Testis (tissue), 3 donors: ENCODE measurements around the gene CTTNBP2. TPM values are rescaled to one million over a fixed set of nuclear protein-coding genes. Genes with fewer than 3 reads are reported as not detected.

ENCODE experiments used
- DNase-seq: peaks from one replicate; pipeline ENCODE4 v3.0.0-alpha.2; 2019
- H3K27ac ChIP-seq, 2 donors: fragments of 200-600 bp; sonication (generic); one replicate each; pipeline ENCODE4 v1.5.1; 2019
- H3K27me3 ChIP-seq: fragments of 200-600 bp; sonication (generic); one replicate; pipeline ENCODE4 v1.5.1; 2019
- H3K36me3 ChIP-seq: fragments of 200-600 bp; sonication (generic); one replicate; pipeline ENCODE4 v1.5.1; 2017; ENCODE audit warnings: low read depth; ENCODE audit errors: missing control alignments
- H3K4me1 ChIP-seq: fragments of 200-600 bp; sonication (generic); one replicate; pipeline ENCODE4 v1.5.1; 2019
- H3K4me3 ChIP-seq, 2 donors: fragments of 200-600 bp; sonication (generic); one replicate each; pipeline ENCODE4 v1.5.1; 2017 to 2019
- H3K9me3 ChIP-seq: fragments of 200-600 bp; sonication (generic); one replicate; pipeline ENCODE4 v1.5.1; 2017
- CTCF ChIP-seq, 3 experiments: fragments of 450-650 bp in 2 of 3; fragments of 200-600 bp in 1 of 3; sonication (generic) in 1 of 3; IDR thresholded peaks; one replicate each; pipeline ENCODE4 v1.5.1; 2016 to 2019; ENCODE audit warnings: antibody characterized with exemption in 3 of 3, mild to moderate bottlenecking in 2 of 3, moderate library complexity in 1 of 3
- POLR2A ChIP-seq: fragments of 450-650 bp; IDR thresholded peaks from one replicate; pipeline ENCODE4 v1.6.1; 2017; ENCODE audit warnings: antibody characterized with exemption, mild to moderate bottlenecking, moderate library complexity
- WGBS, 2 donors: methylation state at CpG; one replicate each; pipeline ENCODE4 v1.1.5; 2018; 5-methylcytosine and 5-hydroxymethylcytosine counted together
- intact Hi-C: fragments of 100-400 bp; cut with DNase I; formaldehyde crosslinking; loops from one replicate; pipeline ENCODE4 v1.15.1; 2023; ENCODE audit warnings: low total_unique reads
- polyA plus RNA-seq: library from polyadenylated mRNA; stranded (reverse); fragments of 350-450 nt; fragmentation: Illumina TruSeq; extraction: RNeasy Lipid Tissue Mini Kit (QIAGEN cat#74804); gene quantifications from one replicate; pipeline ENCODE4 v1.2.3, GENCODE V29; 2014; ENCODE audit warnings: low read depth, low replicate concordance; ENCODE audit not compliant: insufficient read depth
- total RNA-seq, 2 donors: library from RNA; depleted of rRNA; stranded (reverse); fragments of >200 nt; gene quantifications; one replicate each; pipeline ENCODE4 v1.2.3, GENCODE V29; 2016

The CTTNBP2 gene
- total and polyA plus RNA-seq, 3 donors from 2014 or later: 2.7 to 4.3 (median 3.4) TPM

GRCh38 chr7:117863618-117864017 is 9.6 kb downstream of the CTTNBP2 start:
- WGBS, 2 donors: 67 to 81% methylated on average over 2 of the region's 2 CpGs
- intact Hi-C loops: no loop called here
- no peaks in the 10 kb centered on the region for H3K36me3 ChIP-seq
- no peaks in the 10 kb centered on the region for H3K4me1 ChIP-seq
- H3K27me3 ChIP-seq: no peaks in the 10 kb centered on the region
- no peak for DNase-seq
- no peak overlapping the region for H3K4me3 ChIP-seq
- H3K9me3 ChIP-seq: no peaks in the 10 kb centered on the region
- TF ChIP-seq CTCF (IDR thresholded peaks at IDR 0.05) (no peak), POLR2A (no peak)
- no peak overlapping the region for H3K27ac ChIP-seq

- intact Hi-C loops: no loop called here
These were observed 10.9 kb downstream of the CTTNBP2 start for GRCh38 chr7:117862378-117862777.

GRCh38 chr7:117859246-117859812 is 13.9 kb downstream of the CTTNBP2 start:
- H3K27me3 ChIP-seq: no peaks in the 10 kb centered on the region
- no peaks in the 10 kb centered on the region for H3K4me1 ChIP-seq
- H3K36me3 ChIP-seq: no peaks in the 10 kb centered on the region
- no peak for DNase-seq
- TF ChIP-seq CTCF (IDR thresholded peaks at IDR 0.05): no peak
- TF ChIP-seq POLR2A: no peak
- intact Hi-C loops: no loop called here
- H3K9me3 ChIP-seq: no peaks in the 10 kb centered on the region
- H3K4me3 ChIP-seq: no peak overlapping the region
- WGBS, 2 donors: 77 to 84% methylated on average over 4 of the region's 4 CpGs
- no peak overlapping the region for H3K27ac ChIP-seq

More at GRCh38 chr7:117862378-117862777, 10.9 kb downstream of the CTTNBP2 start:
- DNase-seq: no peak
- WGBS, 2 donors: 71 to 83% methylated on average over 3 of the region's 3 CpGs
- H3K27me3 ChIP-seq: no peaks in the 10 kb centered on the region
- H3K9me3 ChIP-seq: no peaks in the 10 kb centered on the region
- H3K27ac ChIP-seq: no peak overlapping the region
- TF ChIP-seq POLR2A (no peak), CTCF (IDR thresholded peaks at IDR 0.05) (no peak)
- no peaks in the 10 kb centered on the region for H3K4me1 ChIP-seq
- H3K36me3 ChIP-seq: no peaks in the 10 kb centered on the region
- no peak overlapping the region for H3K4me3 ChIP-seq

- Histone ChIP-seq H3K4me3 (no peak overlapping the region), H3K27ac (no peak overlapping the region), H3K4me1 (no peaks in the 10 kb centered on the region), H3K36me3 (no peaks in the 10 kb centered on the region), H3K9me3 (no peaks in the 10 kb centered on the region), H3K27me3 (no peaks in the 10 kb centered on the region)
- intact Hi-C loops: no loop called here
- TF ChIP-seq POLR2A (no peak), CTCF (IDR thresholded peaks at IDR 0.05) (no peak)
- no peak for DNase-seq
- 90 to 91% methylated on average over 3 of the region's 3 CpGs for WGBS, 2 donors
These were observed 14.5 kb downstream of the CTTNBP2 start for GRCh38 chr7:117858712-117859111.

- Histone ChIP-seq H3K4me3 (no peak overlapping the region), H3K27ac (no peak overlapping the region), H3K36me3 (no peaks in the 10 kb centered on the region), H3K27me3 (no peaks in the 10 kb centered on the region), H3K4me1 (no peaks in the 10 kb centered on the region), H3K9me3 (no peaks in the 10 kb centered on the region)
- intact Hi-C loops: no loop called here
- DNase-seq: no peak
- 95% methylated on average over 6 of the region's 6 CpGs for WGBS, 2 donors
- TF ChIP-seq POLR2A: no peak
- no peak for TF ChIP-seq CTCF (IDR thresholded peaks at IDR 0.05)
These were observed 15.5 kb downstream of the CTTNBP2 start for GRCh38 chr7:117857718-117858117.
